HL-60/S4 treated with retinoic acid at 250 ng/mL for 4 days and 3 days (cell line): ENCODE results near the gene HEATR5B.
"Not testable (repeated sequence)": the region's sequence is repeated elsewhere in the genome, so short reads cannot be mapped to it uniquely, and the experiment has no call there.

ENCODE experiments used
- in situ Hi-C: fragments of 300-500 bp; cut with MboI; formaldehyde crosslinking; loops from 2 replicates; pipeline ENCODE4 v1.7.0; 2022; ENCODE audit warnings: low sequenced_read_pairs

HEATR5B gene

DNA sequence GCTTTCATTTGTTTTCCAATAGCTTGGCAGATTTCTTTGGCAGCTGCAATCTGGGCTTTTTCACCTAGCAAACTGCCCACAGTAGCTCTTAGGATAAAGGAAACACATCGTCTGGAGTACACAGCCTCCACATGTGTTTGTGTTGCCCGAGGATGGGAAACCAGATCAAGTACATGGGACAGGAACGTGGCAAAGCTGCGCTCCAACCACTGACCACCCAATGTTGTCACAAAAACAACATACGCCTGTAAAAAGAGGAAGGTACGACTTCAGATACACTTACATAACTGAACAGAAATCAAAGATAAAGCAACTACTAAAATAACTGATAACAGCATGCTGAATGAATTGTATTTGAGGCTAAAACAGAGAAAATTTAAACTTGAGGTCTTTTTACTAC, 15.5 kb downstream of the HEATR5B start:
- in situ Hi-C loops = no loop called here

DNA sequence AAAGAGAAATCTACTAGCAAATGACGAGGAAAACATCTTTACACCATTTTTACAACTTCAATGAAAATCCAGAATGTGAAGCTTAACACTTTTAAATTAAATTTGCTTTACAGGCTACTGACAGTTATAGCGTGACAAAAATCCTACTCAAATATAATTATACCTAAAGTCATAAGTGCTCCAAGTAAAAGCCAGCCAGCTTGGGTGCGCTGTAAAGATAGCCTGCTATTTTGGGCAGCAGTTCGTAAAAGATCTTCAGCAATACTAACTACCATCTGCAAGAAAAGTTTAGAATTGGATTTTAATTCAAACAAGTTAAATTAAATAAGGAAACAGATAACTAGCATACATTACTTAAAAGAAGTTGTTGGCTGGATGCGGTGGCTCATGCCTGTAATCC, 22.4 kb downstream of the HEATR5B start:
- in situ Hi-C loops = no loop called here

- in situ Hi-C loops = no loop called here
Observed at GRCh38 chr2:37061013-37061711, 23.0 kb downstream of the HEATR5B start.

DNA sequence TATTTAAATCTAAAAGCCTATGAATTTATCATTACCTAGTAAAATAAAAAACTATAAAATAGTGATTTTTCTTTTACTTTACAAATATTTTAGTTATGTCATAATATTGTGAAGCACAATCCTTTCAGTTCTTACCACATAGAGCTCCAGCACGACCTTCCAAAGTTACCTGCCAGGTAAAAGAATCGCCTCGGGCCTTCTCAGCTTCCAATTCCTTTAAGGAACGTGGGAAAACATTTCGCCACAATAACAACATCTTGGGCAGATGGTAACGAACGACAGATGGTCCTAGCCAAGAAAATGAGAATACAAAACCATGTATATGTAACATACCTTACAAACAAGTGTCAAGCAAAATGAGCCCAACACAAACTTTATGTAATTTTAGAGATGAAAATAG, 23.7 kb downstream of the HEATR5B start:
- in situ Hi-C loops = no loop called here

DNA sequence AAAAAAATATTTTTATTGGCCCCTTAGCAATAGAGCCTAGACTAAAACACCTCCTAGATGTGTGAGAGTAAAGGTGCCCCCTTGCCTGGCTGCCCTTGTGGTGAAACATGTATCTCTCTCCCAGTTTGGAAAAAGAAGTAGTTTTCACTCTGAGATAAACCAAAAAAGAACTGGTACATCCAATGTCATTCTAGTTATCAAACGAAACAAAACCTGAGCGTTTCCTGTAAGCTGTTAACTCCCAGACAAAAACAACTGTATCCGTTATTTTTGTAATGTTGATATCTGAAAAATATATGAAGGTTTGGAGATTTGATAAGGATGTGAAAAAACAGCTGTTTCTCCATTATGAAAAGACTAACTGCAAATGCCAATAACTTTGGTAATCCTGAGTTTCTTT, 24.3 kb downstream of the HEATR5B start:
- in situ Hi-C loops = no loop called here

GRCh38 chr2:37052600-37053332, 31.4 kb downstream of the HEATR5B start:
- in situ Hi-C loops = no loop called here

GRCh38 chr2:37039580-37039979, 44.6 kb downstream of the HEATR5B start:
- in situ Hi-C loops = no loop called here

DNA sequence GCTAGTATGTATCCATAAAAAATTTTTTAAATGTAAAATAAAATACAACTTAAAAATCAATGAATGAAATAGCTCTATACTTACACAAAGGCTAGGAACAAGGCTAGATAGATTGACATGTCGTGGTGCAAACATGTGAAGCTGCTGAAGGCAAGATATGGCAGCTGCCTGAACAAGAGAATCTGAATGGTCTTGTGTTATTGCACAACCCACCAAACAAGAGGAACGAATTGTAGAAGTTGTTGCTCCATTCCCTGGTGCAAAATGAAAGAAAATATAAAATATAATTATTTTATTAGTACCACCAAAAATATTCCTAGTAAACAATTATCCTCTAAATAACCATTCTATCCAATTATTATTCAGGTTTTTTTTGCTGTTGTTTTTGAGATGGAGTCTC, 46.4 kb downstream of the HEATR5B start:
- in situ Hi-C loops = no loop called here

GRCh38 chr2:37029758-37030157, 54.4 kb downstream of the HEATR5B start:
- in situ Hi-C loops = no loop called here

GRCh38 chr2:37026050-37026449, 58.1 kb downstream of the HEATR5B start:
- in situ Hi-C loops = no loop called here

- in situ Hi-C loops = no loop called here
Observed at GRCh38 chr2:37020887-37021796, 63.0 kb downstream of the HEATR5B start.

DNA sequence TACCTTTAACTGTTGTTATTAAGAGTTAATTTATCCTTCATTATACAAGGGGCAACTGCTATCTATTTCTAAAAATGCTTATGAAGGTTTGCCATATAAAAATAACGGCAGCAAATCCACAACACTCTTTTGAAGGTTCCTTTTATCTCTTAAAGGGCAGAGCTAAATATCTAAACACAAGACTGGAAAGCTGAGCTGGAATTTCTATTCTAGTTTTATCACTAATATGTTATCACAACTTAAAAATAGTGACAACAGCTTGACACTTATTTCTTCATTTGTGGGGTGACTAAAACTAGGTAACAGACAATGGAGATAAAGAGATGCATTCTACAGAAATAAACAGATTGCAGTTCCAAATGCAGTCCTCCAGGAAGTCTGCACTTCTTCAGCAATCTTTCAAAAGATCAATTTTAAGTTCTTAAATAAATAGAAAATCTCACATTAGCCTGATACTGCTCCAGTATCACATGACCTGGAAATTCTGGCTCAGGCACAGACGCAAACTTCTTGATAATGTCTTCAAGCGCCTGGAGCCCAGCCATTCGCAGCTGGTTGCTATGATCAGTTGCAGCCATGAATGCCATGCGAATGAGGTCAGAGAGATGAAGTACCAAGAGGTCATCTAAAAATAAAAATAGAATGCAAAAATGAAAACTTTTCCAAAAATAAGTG, 63.8 kb downstream of the HEATR5B start:
- in situ Hi-C loops = no loop called here

GRCh38 chr2:37013315-37013641, 70.9 kb downstream of the HEATR5B start:
- in situ Hi-C loops = no loop called here

- in situ Hi-C loops = no loop called here
Observed at GRCh38 chr2:37011130-37011529, 73.0 kb downstream of the HEATR5B start.

- in situ Hi-C loops = no loop called here
Observed at GRCh38 chr2:37005118-37005868, 78.9 kb downstream of the HEATR5B start.

- in situ Hi-C loops = no loop called here
Observed at GRCh38 chr2:37000988-37001556, 83.1 kb downstream of the HEATR5B start.

DNA sequence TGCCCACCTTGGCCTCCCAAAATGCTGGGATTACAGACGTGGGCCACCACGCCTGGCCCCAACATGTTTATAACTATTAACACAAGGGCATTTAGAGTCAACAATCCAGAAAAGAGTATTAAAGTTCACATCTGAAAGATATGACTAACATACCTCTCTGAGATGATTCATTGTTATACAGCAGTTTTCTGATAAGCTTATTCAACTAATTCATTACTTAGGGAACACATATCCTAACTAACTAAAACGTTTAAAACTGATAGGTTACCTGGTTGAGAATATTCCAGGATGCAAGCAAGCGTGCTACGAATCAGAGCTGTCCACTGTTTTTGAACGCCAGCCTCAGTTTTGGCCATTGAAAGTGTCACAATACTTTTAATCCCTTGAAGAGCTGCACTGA, 83.9 kb downstream of the HEATR5B start:
- in situ Hi-C loops = no loop called here

GRCh38 chr2:36999416-36999815, 84.8 kb downstream of the HEATR5B start:
- in situ Hi-C loops = not testable (repeated sequence)

- in situ Hi-C loops = no loop called here
Observed at GRCh38 chr2:36993841-36994620, 90.1 kb downstream of the HEATR5B start.
